Type B pancreatic cell (in vitro differentiated cells): ENCODE results near the gene GAPVD1. TPM values are rescaled to one million over a fixed set of nuclear protein-coding genes. Genes with fewer than 3 reads are reported as not detected.
"Not testable (repeated sequence)": the region's sequence is repeated elsewhere in the genome, so short reads cannot be mapped to it uniquely, and the experiment has no call there.

Experiments
- DNase-seq: peaks from one replicate; pipeline ENCODE4 v3.0.0; 2021; ENCODE audit warnings: mixed read lengths; ENCODE audit not compliant: unreplicated experiment; ENCODE audit errors: extremely low spot score
- H3K27ac Mint-ChIP-seq: 2 replicates; pipeline ENCODE4 v1.8.0; 2021; ENCODE audit warnings: mild to moderate bottlenecking, mixed read lengths
- H3K27me3 Mint-ChIP-seq: 2 replicates; pipeline ENCODE4 v1.8.0; 2021; ENCODE audit warnings: mixed read lengths
- H3K36me3 Mint-ChIP-seq: 2 replicates; pipeline ENCODE4 v1.8.0; 2021; ENCODE audit warnings: mixed read lengths
- H3K4me1 Mint-ChIP-seq: one replicate; pipeline ENCODE4 v1.8.0; 2021; ENCODE audit warnings: mixed read lengths; ENCODE audit not compliant: unreplicated experiment
- H3K4me3 Mint-ChIP-seq: 2 replicates; pipeline ENCODE4 v1.8.0; 2021; ENCODE audit warnings: mild to moderate bottlenecking, mixed read lengths
- H3K9me3 Mint-ChIP-seq: 2 replicates; pipeline ENCODE4 v1.8.0; 2021; ENCODE audit warnings: mixed read lengths
- CTCF ChIP-seq: fragments of 200-600 bp; sonication (generic); conservative IDR thresholded peaks from 2 replicates; pipeline ENCODE4 v1.5.0; 2021; ENCODE audit warnings: antibody characterized with exemption, mild to moderate bottlenecking
- total RNA-seq: library from RNA; stranded (reverse); gene quantifications from 2 replicates; pipeline ENCODE4 v1.2.1, GENCODE V29; 2021; ENCODE audit warnings: low replicate concordance

The GAPVD1 gene
- total RNA-seq, 1 donor from 2014 or later, result 44.4 TPM

GRCh38 chr9:125295657-125296056, 34.0 kb downstream of the GAPVD1 start:
- H3K4me1 Mint-ChIP-seq, result peaks cover 8% of the 10 kb centered on the region
- H3K9me3 Mint-ChIP-seq, result no peaks in the 10 kb centered on the region
- H3K36me3 Mint-ChIP-seq, result no peaks in the 10 kb centered on the region
- H3K27me3 Mint-ChIP-seq, result no peaks in the 10 kb centered on the region
- H3K4me3 Mint-ChIP-seq, result no peak overlapping the region
- no peak for TF ChIP-seq CTCF
- H3K27ac Mint-ChIP-seq, result no peak overlapping the region
- DNase-seq, result no peak

- no peak for TF ChIP-seq CTCF
- Mint-ChIP-seq H3K4me1 (peaks cover 8% of the 10 kb centered on the region), H3K27ac (peak overlapping the region; percentile 48), H3K9me3 (no peaks in the 10 kb centered on the region), H3K4me3 (no peak overlapping the region), H3K36me3 (peaks cover 6% of the 10 kb centered on the region), H3K27me3 (no peaks in the 10 kb centered on the region)
- DNase-seq, result no peak
Observed at GRCh38 chr9:125296843-125297372, 35.3 kb downstream of the GAPVD1 start.

GRCh38 chr9:125297917-125298316, 36.3 kb downstream of the GAPVD1 start:
- peak overlapping the region; percentile 48 for H3K27ac Mint-ChIP-seq
- peaks cover 8% of the 10 kb centered on the region for H3K4me1 Mint-ChIP-seq
- DNase-seq, result no peak
- H3K27me3 Mint-ChIP-seq, result no peaks in the 10 kb centered on the region
- H3K4me3 Mint-ChIP-seq, result no peak overlapping the region
- no peak for TF ChIP-seq CTCF
- H3K9me3 Mint-ChIP-seq, result no peaks in the 10 kb centered on the region
- peaks cover 15% of the 10 kb centered on the region for H3K36me3 Mint-ChIP-seq

GRCh38 chr9:125302241-125302640, 40.6 kb downstream of the GAPVD1 start:
- peak overlapping the region; percentile 8 for H3K27ac Mint-ChIP-seq
- H3K4me3 Mint-ChIP-seq, result no peak overlapping the region
- H3K4me1 Mint-ChIP-seq, result peaks cover 3% of the 10 kb centered on the region

GRCh38 chr9:125304273-125304672, 42.6 kb downstream of the GAPVD1 start:
- H3K27ac Mint-ChIP-seq, result no peak overlapping the region
- H3K9me3 Mint-ChIP-seq, result no peaks in the 10 kb centered on the region
- H3K27me3 Mint-ChIP-seq, result no peaks in the 10 kb centered on the region
- no peak for TF ChIP-seq CTCF
- DNase-seq, result no peak
- no peaks in the 10 kb centered on the region for H3K4me1 Mint-ChIP-seq
- H3K4me3 Mint-ChIP-seq, result no peak overlapping the region
- H3K36me3 Mint-ChIP-seq, result peaks cover 32% of the 10 kb centered on the region

More at GRCh38 chr9:125302241-125302640, 40.6 kb downstream of the GAPVD1 start:
- no peaks in the 10 kb centered on the region for H3K9me3 Mint-ChIP-seq
- peaks cover 22% of the 10 kb centered on the region for H3K36me3 Mint-ChIP-seq
- no peak for DNase-seq
- no peak for TF ChIP-seq CTCF
- no peaks in the 10 kb centered on the region for H3K27me3 Mint-ChIP-seq

- no peak overlapping the region for H3K4me3 Mint-ChIP-seq
- peaks cover 47% of the 10 kb centered on the region for H3K36me3 Mint-ChIP-seq
- no peak for TF ChIP-seq CTCF
- DNase-seq, result no peak
- H3K27ac Mint-ChIP-seq, result no peak overlapping the region
- H3K4me1 Mint-ChIP-seq, result no peaks in the 10 kb centered on the region
- no peaks in the 10 kb centered on the region for H3K9me3 Mint-ChIP-seq
- no peaks in the 10 kb centered on the region for H3K27me3 Mint-ChIP-seq
Observed at GRCh38 chr9:125312411-125312810, 50.8 kb downstream of the GAPVD1 start.

- H3K27me3 Mint-ChIP-seq, H3K27ac Mint-ChIP-seq, H3K9me3 Mint-ChIP-seq, H3K4me3 Mint-ChIP-seq, DNase-seq, H3K4me1 Mint-ChIP-seq: not testable (repeated sequence)
- peaks cover 55% of the 10 kb centered on the region for H3K36me3 Mint-ChIP-seq
Observed at GRCh38 chr9:125316359-125316758, 54.7 kb downstream of the GAPVD1 start.
